GM12872 (cell line): Measurements from ENCODE around the gene IL26.

ENCODE experiments used
- TF ChIP-seq, protein P1 (sequence below): IDR thresholded peaks from 3 replicates; pipeline ENCODE4 v1.5.1; 2011; ENCODE audit warnings: low read depth, mild to moderate bottlenecking, low read length, moderate library complexity; ENCODE audit not compliant: insufficient read depth

The IL26 gene

DNA sequence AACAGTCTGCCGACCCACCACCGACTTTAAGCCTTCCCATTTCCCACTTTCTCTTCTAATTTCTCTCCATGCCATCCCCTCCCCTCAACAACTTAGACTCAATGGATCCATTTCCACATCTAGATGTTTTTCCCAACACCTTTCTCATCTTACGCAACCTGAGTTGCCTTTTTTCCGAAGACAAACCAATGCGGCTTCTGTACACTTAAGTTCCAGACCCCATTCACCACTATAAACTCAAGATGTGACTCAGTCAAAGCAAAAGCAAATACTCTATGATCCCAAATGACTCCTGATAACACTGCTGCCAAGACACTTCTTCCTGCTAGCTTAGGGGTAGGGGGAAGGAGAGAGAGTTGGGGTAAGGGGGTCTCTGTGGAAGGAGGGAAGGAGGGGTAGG, 26.5 kb upstream of the IL26 start:
- TF ChIP-seq, protein P1, sequence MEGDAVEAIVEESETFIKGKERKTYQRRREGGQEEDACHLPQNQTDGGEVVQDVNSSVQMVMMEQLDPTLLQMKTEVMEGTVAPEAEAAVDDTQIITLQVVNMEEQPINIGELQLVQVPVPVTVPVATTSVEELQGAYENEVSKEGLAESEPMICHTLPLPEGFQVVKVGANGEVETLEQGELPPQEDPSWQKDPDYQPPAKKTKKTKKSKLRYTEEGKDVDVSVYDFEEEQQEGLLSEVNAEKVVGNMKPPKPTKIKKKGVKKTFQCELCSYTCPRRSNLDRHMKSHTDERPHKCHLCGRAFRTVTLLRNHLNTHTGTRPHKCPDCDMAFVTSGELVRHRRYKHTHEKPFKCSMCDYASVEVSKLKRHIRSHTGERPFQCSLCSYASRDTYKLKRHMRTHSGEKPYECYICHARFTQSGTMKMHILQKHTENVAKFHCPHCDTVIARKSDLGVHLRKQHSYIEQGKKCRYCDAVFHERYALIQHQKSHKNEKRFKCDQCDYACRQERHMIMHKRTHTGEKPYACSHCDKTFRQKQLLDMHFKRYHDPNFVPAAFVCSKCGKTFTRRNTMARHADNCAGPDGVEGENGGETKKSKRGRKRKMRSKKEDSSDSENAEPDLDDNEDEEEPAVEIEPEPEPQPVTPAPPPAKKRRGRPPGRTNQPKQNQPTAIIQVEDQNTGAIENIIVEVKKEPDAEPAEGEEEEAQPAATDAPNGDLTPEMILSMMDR: no peak

DNA sequence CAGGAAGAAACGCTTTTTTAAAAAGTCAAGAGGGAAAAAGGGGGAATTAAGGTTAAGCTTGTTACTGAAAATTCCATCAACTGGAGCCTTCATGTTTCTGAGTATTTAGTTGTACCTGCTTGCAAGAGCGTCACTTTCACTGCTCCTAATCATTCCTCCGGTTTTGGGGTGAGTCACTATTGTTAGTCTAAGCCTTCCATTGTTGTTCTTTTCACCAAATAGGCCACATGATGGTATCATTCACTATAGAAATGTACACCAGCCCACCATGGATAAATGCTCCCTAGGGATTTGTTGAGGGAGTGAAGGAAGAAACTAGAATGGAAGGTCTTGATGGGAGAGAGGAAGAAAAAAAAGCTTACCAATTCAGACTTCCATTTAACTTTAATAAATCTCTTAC, 24.8 kb upstream of the IL26 start:
- TF ChIP-seq, protein P1: no peak

DNA sequence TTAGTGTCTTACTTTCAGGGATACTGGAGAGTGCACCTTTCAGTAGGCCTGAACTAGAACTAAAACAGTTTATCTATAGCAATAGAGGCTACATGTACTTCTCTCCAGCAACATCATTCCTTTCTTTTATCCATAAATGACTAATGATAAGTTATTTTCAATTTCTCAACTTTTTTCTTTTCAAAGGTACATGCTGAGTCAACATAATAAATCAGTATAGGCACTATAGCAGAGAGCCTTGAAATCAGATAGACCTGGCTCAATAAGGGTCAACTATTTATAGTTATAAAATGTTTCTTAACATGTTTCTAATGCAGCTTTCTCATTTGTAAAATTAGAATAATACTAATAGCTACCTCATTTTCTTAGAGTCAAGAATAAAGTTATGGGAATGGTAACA, 22.2 kb upstream of the IL26 start:
- TF ChIP-seq, protein P1: no peak

DNA sequence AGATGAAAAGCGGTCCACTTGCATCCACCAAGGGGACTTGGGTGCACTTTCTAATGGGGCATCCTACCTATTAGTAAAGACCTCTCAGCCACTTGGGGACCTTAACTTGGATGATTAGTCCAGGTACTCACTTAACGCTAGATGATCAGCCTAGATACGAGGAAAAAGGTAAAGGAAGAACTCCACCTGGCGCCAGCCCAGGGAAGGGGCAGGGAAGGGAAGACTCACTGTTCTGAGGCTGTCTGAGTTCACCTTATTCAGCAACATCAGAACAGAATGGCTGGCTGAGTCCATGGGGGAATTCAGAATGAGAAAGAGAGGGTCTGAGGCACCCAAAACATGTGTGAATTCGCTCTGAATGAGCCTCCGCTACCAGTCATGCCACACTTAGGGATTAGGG, 20.7 kb upstream of the IL26 start:
- TF ChIP-seq, protein P1: no peak

DNA sequence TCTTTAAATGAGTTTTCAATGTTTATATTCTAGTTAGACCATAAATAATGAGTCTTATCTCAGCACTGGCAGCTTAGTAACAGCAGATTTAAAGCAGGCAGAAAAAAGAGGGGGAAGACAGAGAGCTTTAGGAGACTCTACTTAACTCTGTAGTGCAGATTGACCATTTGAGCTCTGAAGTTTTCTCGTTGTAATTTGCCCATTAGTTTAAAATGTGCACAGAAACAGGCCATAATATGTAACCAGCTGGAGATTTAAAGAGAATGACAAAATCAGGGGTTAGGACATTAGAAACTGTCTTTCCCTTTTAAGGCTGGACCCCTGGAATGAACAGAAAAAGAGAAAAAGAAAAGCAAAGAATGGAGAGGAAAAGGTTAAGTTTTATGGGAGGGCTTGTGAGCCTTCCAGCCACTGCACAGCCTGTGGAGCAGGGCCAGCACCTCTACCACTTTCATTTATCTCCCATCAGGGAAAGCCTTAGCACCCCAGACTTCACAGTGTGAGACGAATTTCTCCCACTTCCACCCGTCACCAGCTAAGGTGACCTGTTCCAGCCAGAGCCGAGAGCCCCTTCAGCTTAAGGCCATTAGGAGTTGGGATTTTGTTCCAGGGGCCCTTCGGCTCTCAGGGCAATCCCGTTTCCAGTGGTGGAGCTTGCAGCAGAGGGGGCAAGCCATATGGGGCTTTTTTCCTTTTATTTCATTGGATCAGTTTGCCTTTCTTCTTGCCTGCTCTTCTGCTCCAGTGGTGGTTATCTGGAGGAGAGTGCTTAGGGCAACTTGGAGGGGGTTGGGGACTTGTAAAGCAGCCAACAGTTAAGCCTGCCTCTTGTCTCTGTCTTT, 19.8 kb upstream of the IL26 start:
- TF ChIP-seq, protein P1: no peak

DNA sequence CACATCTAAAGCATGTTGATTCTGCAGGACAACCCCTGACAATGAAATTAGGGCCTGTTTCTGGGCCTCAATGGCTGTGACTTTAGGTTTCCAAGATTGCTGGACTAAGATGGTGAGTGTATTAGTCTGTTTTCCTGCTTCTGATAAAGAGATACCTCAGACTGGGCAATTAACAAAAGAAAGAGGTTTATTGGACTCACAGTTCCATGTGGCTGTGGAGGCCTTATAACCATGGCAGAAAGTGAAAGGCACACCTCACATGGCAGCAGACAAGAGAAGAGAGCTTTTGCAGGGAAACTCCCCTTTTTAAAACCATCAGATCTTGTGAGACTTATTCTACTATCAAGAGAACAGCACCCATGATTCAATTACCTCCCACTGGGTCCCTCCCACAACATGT, 17.2 kb upstream of the IL26 start:
- TF ChIP-seq, protein P1: no peak

DNA sequence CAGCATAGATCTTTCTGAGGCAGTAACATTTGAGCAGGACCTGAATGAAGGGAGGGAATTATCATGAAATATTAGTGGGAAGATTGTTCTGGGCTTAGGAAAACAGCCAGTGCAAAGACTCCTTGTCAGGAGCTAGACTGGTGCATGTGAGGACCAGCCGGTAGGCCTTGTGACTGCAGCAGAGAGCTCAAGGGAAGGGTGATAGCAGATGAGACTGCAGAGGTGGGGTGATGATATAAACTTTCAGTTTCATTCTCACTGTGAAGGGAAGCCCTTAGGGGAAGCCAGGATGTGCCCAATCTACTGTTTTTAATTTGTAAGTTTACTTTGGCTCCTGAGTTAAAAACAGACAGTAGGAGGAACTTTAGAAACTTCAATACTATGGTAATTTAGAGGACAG, 15.4 kb upstream of the IL26 start:
- TF ChIP-seq, protein P1: no peak
